HEK293T (cell line): ENCODE results near the gene HIC1.

Experiments
- CTCF ChIA-PET: fragments of 350-600 bp; formaldehyde crosslinking; extraction: SDS; loops from one replicate; lab custom pipeline; 2021; ENCODE audit warnings: antibody characterized with exemption, inconsistent platforms; lab: Yijun Ruan, JAX
- POLR2A ChIA-PET: fragments of 350-600 bp; formaldehyde crosslinking; extraction: SDS; loops from one replicate; lab custom pipeline; 2020; ENCODE audit warnings: antibody characterized with exemption, inconsistent platforms; lab: Yijun Ruan, JAX
- DNase-seq: peaks from one replicate; pipeline ENCODE4 v3.0.0; 2012; ENCODE audit warnings: mixed read lengths; ENCODE audit errors: extremely low spot score
- ARNT ChIP-seq: fragments of 450-650 bp; IDR thresholded peaks from 2 replicates; pipeline ENCODE4 v1.6.1; 2017; ENCODE audit warnings: mild to moderate bottlenecking
- BHLHE40 ChIP-seq: fragments of 450-650 bp; IDR thresholded peaks from 2 replicates; pipeline ENCODE4 v1.6.1; 2016; ENCODE audit warnings: mild to moderate bottlenecking, moderate library complexity, borderline replicate concordance
- CTBP1 ChIP-seq: fragments of 450-650 bp; IDR thresholded peaks from 2 replicates; pipeline ENCODE4 v1.6.1; 2016; ENCODE audit warnings: borderline replicate concordance
- ELF4 ChIP-seq: fragments of 450-650 bp; IDR thresholded peaks from 2 replicates; pipeline ENCODE4 v1.6.1; 2017; ENCODE audit warnings: antibody characterized with exemption
- FOXA1 ChIP-seq: fragments of 450-650 bp; IDR thresholded peaks from 2 replicates; pipeline ENCODE4 v1.6.1; 2016; ENCODE audit warnings: mild to moderate bottlenecking
- FOXK2 ChIP-seq: fragments of 450-650 bp; IDR thresholded peaks from 2 replicates; pipeline ENCODE4 v1.6.1; 2016; ENCODE audit warnings: mild to moderate bottlenecking
- FOXM1 ChIP-seq: fragments of 450-650 bp; IDR thresholded peaks from 2 replicates; pipeline ENCODE4 v1.6.1; 2017; ENCODE audit warnings: mild to moderate bottlenecking, borderline replicate concordance
- HDGF ChIP-seq: fragments of 450-650 bp; IDR thresholded peaks from 2 replicates; pipeline ENCODE4 v1.6.1; 2017; ENCODE audit warnings: antibody characterized with exemption, borderline replicate concordance
- L3MBTL2 ChIP-seq: fragments of 450-650 bp; conservative IDR thresholded peaks from 2 replicates; pipeline ENCODE4 v1.6.1; 2016; ENCODE audit warnings: mild to moderate bottlenecking
- LEF1 ChIP-seq: fragments of 450-650 bp; IDR thresholded peaks from 2 replicates; pipeline ENCODE4 v1.6.1; 2017; ENCODE audit warnings: mild to moderate bottlenecking, borderline replicate concordance
- NFRKB ChIP-seq: fragments of 450-650 bp; IDR thresholded peaks from 2 replicates; pipeline ENCODE4 v1.6.1; 2016; ENCODE audit warnings: mild to moderate bottlenecking, moderate library complexity
- PKNOX1 ChIP-seq: fragments of 450-650 bp; IDR thresholded peaks from 2 replicates; pipeline ENCODE4 v1.6.1; 2016
- SP1 ChIP-seq: fragments of 450-650 bp; IDR thresholded peaks from 2 replicates; pipeline ENCODE4 v1.6.1; 2017
- SUZ12 ChIP-seq: fragments of 450-650 bp; IDR thresholded peaks from 2 replicates; pipeline ENCODE4 v1.6.1; 2016; ENCODE audit warnings: mild to moderate bottlenecking
- TARDBP ChIP-seq: fragments of 450-650 bp; IDR thresholded peaks from 2 replicates; pipeline ENCODE4 v1.6.1; 2016
- ZNF384 ChIP-seq: fragments of 450-650 bp; IDR thresholded peaks from 2 replicates; pipeline ENCODE4 v1.6.1; 2016

The HIC1 gene

GRCh38 chr17:2061441-2061958, 6.6 kb downstream of the HIC1 start:
- POLR2A ChIA-PET, result no interaction called here
- no peak for DNase-seq
- CTCF ChIA-PET, result no interaction called here
- TF ChIP-seq LEF1, result no peak
- TF ChIP-seq BHLHE40, result no peak
- no peak for TF ChIP-seq NFRKB
- TF ChIP-seq SP1, result no peak
- no peak for TF ChIP-seq ARNT
- TF ChIP-seq PKNOX1, result no peak
- no peak for TF ChIP-seq CTBP1
- no peak for TF ChIP-seq ELF4
- no peak for TF ChIP-seq FOXK2
- no peak for TF ChIP-seq L3MBTL2
- TF ChIP-seq HDGF, result no peak

GRCh38 chr17:2062571-2063183, 7.8 kb downstream of the HIC1 start:
- POLR2A ChIA-PET, result no interaction called here
- TF ChIP-seq ARNT, result no peak
- no peak for TF ChIP-seq ELF4
- TF ChIP-seq NFRKB, result no peak
- TF ChIP-seq FOXK2, result no peak
- no peak for TF ChIP-seq SUZ12
- TF ChIP-seq CTBP1, result no peak
- no peak for TF ChIP-seq L3MBTL2
- TF ChIP-seq ZNF384, result no peak
- TF ChIP-seq BHLHE40, result no peak
- TF ChIP-seq SP1, result no peak
- TF ChIP-seq HDGF, result no peak
- no peak for TF ChIP-seq PKNOX1
- TF ChIP-seq FOXM1, result no peak
- no peak for TF ChIP-seq TARDBP
- TF ChIP-seq FOXA1, result no peak
- CTCF ChIA-PET, result interaction anchor here (0.6 kb wide), 1 partner anchor 94 kb away, joined by 3 read pairs; no protein-coding TSS in a partner anchor
- no peak for DNase-seq

- CTCF ChIA-PET, result interaction anchor here (0.6 to 1.0 kb wide), 4 partner anchors 9 to 185 kb away, joined by 3 to 4 read pairs (median 3); partner anchors contain the start of gene HIC1
- no peak for TF ChIP-seq HDGF
- TF ChIP-seq ELF4, result no peak
- no peak for TF ChIP-seq PKNOX1
- TF ChIP-seq FOXM1, result no peak
- no peak for TF ChIP-seq ARNT
- no peak for TF ChIP-seq FOXK2
- no peak for TF ChIP-seq LEF1
- TF ChIP-seq CTBP1, result no peak
- TF ChIP-seq TARDBP, result no peak
- no peak for TF ChIP-seq SUZ12
- TF ChIP-seq NFRKB, result no peak
- no peak for TF ChIP-seq SP1
- TF ChIP-seq L3MBTL2, result no peak
- no peak for TF ChIP-seq FOXA1
- TF ChIP-seq BHLHE40, result no peak
- TF ChIP-seq ZNF384, result no peak
- POLR2A ChIA-PET, result no interaction called here
- no peak for DNase-seq
Observed at GRCh38 chr17:2063261-2064146, 8.6 kb downstream of the HIC1 start.

- POLR2A ChIA-PET, result no interaction called here
- no peak for DNase-seq
- CTCF ChIA-PET, result interaction anchor here (0.6 to 1.0 kb wide), 4 partner anchors 10 to 184 kb away, joined by 3 to 4 read pairs (median 4); partner anchors contain the start of gene HIC1
- TF ChIP-seq TARDBP (no peak), FOXK2 (no peak), PKNOX1 (no peak), FOXA1 (no peak), CTBP1 (no peak), NFRKB (no peak), ARNT (no peak), HDGF (no peak), ELF4 (no peak), BHLHE40 (no peak)
Observed at GRCh38 chr17:2064147-2064489, 9.2 kb downstream of the HIC1 start.

GRCh38 chr17:2064520-2064971, 9.6 kb downstream of the HIC1 start:
- TF ChIP-seq NFRKB (no peak), L3MBTL2 (no peak), ZNF384 (no peak), FOXK2 (no peak), PKNOX1 (no peak), SUZ12 (no peak), TARDBP (no peak), LEF1 (no peak), BHLHE40 (no peak)
- DNase-seq, result no peak
- CTCF ChIA-PET, result interaction anchor here (0.9 to 1.0 kb wide), 3 partner anchors 10 to 81 kb away, joined by 3 to 4 read pairs (median 4); partner anchors contain the start of gene HIC1
- POLR2A ChIA-PET, result no interaction called here
